GM19463 (cell line): ENCODE data around the gene PRKCE.

Source experiments
- ATAC-seq: cut with Tn5 transposase; IDR thresholded peaks from one replicate; pipeline ENCODE4 v1.9.1; 2021; ENCODE audit warnings: mild to moderate bottlenecking, moderate library complexity; ENCODE audit not compliant: unreplicated experiment

Gene PRKCE

GRCh38 chr2:46002947-46003346 is 351.5 kb downstream of the PRKCE start:
- no peak for ATAC-seq

GRCh38 chr2:46003903-46004473 is 352.5 kb downstream of the PRKCE start:
- ATAC-seq = no peak

GRCh38 chr2:46006473-46007025 is 355.1 kb downstream of the PRKCE start:
- ATAC-seq = no peak

GRCh38 chr2:46007412-46007811 is 355.9 kb downstream of the PRKCE start:
- ATAC-seq = no peak

- ATAC-seq = no peak
These were observed 356.8 kb downstream of the PRKCE start for GRCh38 chr2:46008091-46008870.

GRCh38 chr2:46009315-46009714 is 357.8 kb downstream of the PRKCE start:
- no peak for ATAC-seq

GRCh38 chr2:46009772-46010171 is 358.3 kb downstream of the PRKCE start:
- ATAC-seq = no peak

GRCh38 chr2:46010223-46010924 is 358.9 kb downstream of the PRKCE start:
- ATAC-seq = no peak

- no peak for ATAC-seq
These were observed 359.5 kb downstream of the PRKCE start for GRCh38 chr2:46010925-46011490.

GRCh38 chr2:46012618-46013240 is 361.3 kb downstream of the PRKCE start:
- ATAC-seq = no peak

GRCh38 chr2:46013726-46014125 is 362.3 kb downstream of the PRKCE start:
- no peak for ATAC-seq

GRCh38 chr2:46014911-46015654 is 363.6 kb downstream of the PRKCE start:
- ATAC-seq = no peak

GRCh38 chr2:46015671-46016070 is 364.2 kb downstream of the PRKCE start:
- ATAC-seq = no peak

GRCh38 chr2:46016091-46016490 is 364.6 kb downstream of the PRKCE start:
- ATAC-seq = no peak

GRCh38 chr2:46018773-46019591 is 367.5 kb downstream of the PRKCE start:
- no peak for ATAC-seq

GRCh38 chr2:46020416-46020815 is 368.9 kb downstream of the PRKCE start:
- ATAC-seq = no peak

GRCh38 chr2:46023165-46023854 is 371.8 kb downstream of the PRKCE start:
- ATAC-seq = no peak

GRCh38 chr2:46024146-46024779 is 372.8 kb downstream of the PRKCE start:
- no peak for ATAC-seq
